CD14-positive monocyte (primary cell): ENCODE data around the gene DTL. TPM values are rescaled to one million over a fixed set of nuclear protein-coding genes. Genes with fewer than 3 reads are reported as not detected.

Experiments
- DNase-seq, 3 donors: peaks; one replicate each; pipeline ENCODE4 v3.0.0-alpha.2; 2011 to 2022
- H2AFZ ChIP-seq: 2 replicates; pipeline ENCODE4 v1.6.0; 2012; ENCODE audit warnings: mild to moderate bottlenecking, low read depth, low read length, inconsistent platforms; ENCODE audit not compliant: insufficient read depth, poor library complexity, severe bottlenecking
- H3K27ac ChIP-seq, 2 donors: 1 replicate in 1 of 2; 2 replicates in 1 of 2; pipeline ENCODE4 v1.5.1; 2012 to 2013; ENCODE audit warnings: low read length in 2 of 2, control low read depth in 1 of 2, inconsistent platforms in 1 of 2, low read depth in 1 of 2, mild to moderate bottlenecking in 1 of 2
- H3K27me3 ChIP-seq, 2 donors: one replicate each; pipeline versions ENCODE4 v1.6.0 to v1.6.1; 2011 to 2013; ENCODE audit warnings: low read length in 2 of 2; ENCODE audit not compliant: control insufficient read depth in 2 of 2, insufficient read depth in 2 of 2
- H3K36me3 ChIP-seq, 2 donors: replicated peaks in 1 of 2; 1 replicate in 1 of 2; 2 replicates in 1 of 2; pipeline versions ENCODE4 v1.5.1 to v1.6.1; 2012 to 2013; ENCODE audit warnings: low read length in 2 of 2, control low read depth in 1 of 2, inconsistent platforms in 1 of 2, mild to moderate bottlenecking in 1 of 2; ENCODE audit not compliant: insufficient read depth in 2 of 2, control insufficient read depth in 1 of 2
- H3K4me1 ChIP-seq, 2 donors: 1 replicate in 1 of 2; 2 replicates in 1 of 2; pipeline versions ENCODE4 v1.5.1 to v1.6.1; 2012 to 2013; ENCODE audit warnings: low read length in 2 of 2, control low read depth in 1 of 2, inconsistent platforms in 1 of 2, mild to moderate bottlenecking in 1 of 2, moderate library complexity in 1 of 2; ENCODE audit not compliant: insufficient read depth in 2 of 2, control insufficient read depth in 1 of 2
- H3K4me2 ChIP-seq: replicated peaks from 2 replicates; pipeline ENCODE3; 2012; ENCODE audit warnings: low read length, moderate library complexity, mild to moderate bottlenecking; ENCODE audit not compliant: poor library complexity, severe bottlenecking; ENCODE audit errors: extremely low read depth
- H3K4me3 ChIP-seq, 3 experiments: fragments of 200-600 bp in 1 of 3; sonication (generic) in 1 of 3; replicated peaks in 1 of 3; 1 replicate in 2 of 3; 2 replicates in 1 of 3; pipeline ENCODE4 v1.5.1; 2011 to 2013; ENCODE audit warnings: low read length in 3 of 3, mild to moderate bottlenecking in 3 of 3, control low read depth in 2 of 3, low read depth in 2 of 3, inconsistent platforms in 1 of 3, moderate library complexity in 1 of 3
- H3K79me2 ChIP-seq: 2 replicates; pipeline ENCODE4 v1.6.0; 2012; ENCODE audit warnings: mild to moderate bottlenecking, control low read depth, inconsistent platforms, low read length, moderate library complexity; ENCODE audit not compliant: insufficient read depth
- H3K9ac ChIP-seq: 2 replicates; pipeline ENCODE4 v1.6.0; 2017; ENCODE audit warnings: low read length, mild to moderate bottlenecking; ENCODE audit not compliant: insufficient read depth, poor library complexity, severe bottlenecking
- H3K9me3 ChIP-seq, 2 donors: replicated peaks in 1 of 2; 1 replicate in 1 of 2; 2 replicates in 1 of 2; pipeline versions ENCODE4 v1.5.1 to v1.6.1; 2012 to 2013; ENCODE audit warnings: low read length in 2 of 2, control low read depth in 1 of 2; ENCODE audit not compliant: control insufficient read depth in 1 of 2, insufficient read depth in 1 of 2
- H4K20me1 ChIP-seq: 2 replicates; pipeline ENCODE4 v1.6.0; 2012; ENCODE audit warnings: mild to moderate bottlenecking, low read length, control low read depth, moderate library complexity; ENCODE audit not compliant: insufficient read depth
- H3K27ac Mint-ChIP-seq, 7 donors: one replicate each; pipeline ENCODE4 v1.8.0; 2020; ENCODE audit warnings: mild to moderate bottlenecking in 7 of 7, mixed read lengths in 7 of 7, moderate library complexity in 6 of 7, inconsistent platforms in 2 of 7
- H3K27me3 Mint-ChIP-seq, 3 donors: one replicate each; pipeline ENCODE4 v1.8.0; 2021 to 2022; ENCODE audit warnings: low read depth in 3 of 3, mild to moderate bottlenecking in 3 of 3, mixed read lengths in 3 of 3, moderate library complexity in 3 of 3, inconsistent platforms in 1 of 3
- H3K36me3 Mint-ChIP-seq, 2 donors: one replicate each; pipeline ENCODE4 v1.8.0; 2020; ENCODE audit warnings: mixed read lengths in 2 of 2, inconsistent platforms in 1 of 2, mild to moderate bottlenecking in 1 of 2
- H3K4me1 Mint-ChIP-seq: one replicate; pipeline ENCODE4 v1.8.0; 2020; ENCODE audit warnings: mild to moderate bottlenecking, mixed read lengths
- H3K4me3 Mint-ChIP-seq, 2 donors: one replicate each; pipeline ENCODE4 v1.8.0; 2020; ENCODE audit warnings: mild to moderate bottlenecking in 2 of 2, mixed read lengths in 2 of 2, moderate library complexity in 1 of 2
- H3K9me3 Mint-ChIP-seq, 7 donors: one replicate each; pipeline ENCODE4 v1.8.0; 2020 to 2022; ENCODE audit warnings: mixed read lengths in 7 of 7, mild to moderate bottlenecking in 6 of 7, moderate library complexity in 6 of 7, inconsistent platforms in 2 of 7
- WGBS: methylation state at CpG from one replicate; pipeline ENCODE4 v1.1.5; 2013; ENCODE audit warnings: missing lambda C conversion rate; ENCODE audit not compliant: insufficient coverage; 5-methylcytosine and 5-hydroxymethylcytosine counted together
- intact Hi-C, 2 donors: fragments of 100-400 bp; cut with micrococcal nuclease; formaldehyde crosslinking; loops; one replicate each; pipeline versions ENCODE4 v1.15.0 to v1.15.1; 2023
- polyA plus RNA-seq, 3 donors: library from polyadenylated mRNA; depleted of rRNA in 1 of 3; unstranded in 2 of 3; stranded (reverse) in 1 of 3; fragments of 300-500 nt in 2 of 3; fragments of >200 nt in 1 of 3; fragmentation: Illumina TruSeq in 2 of 3; gene quantifications; 1 replicate in 2 of 3; 2 replicates in 1 of 3; pipeline ENCODE4 v1.2.3, GENCODE V29; 2012 to 2021
- TF ChIP-seq, protein P1 (sequence below): fragments of 200-600 bp; IDR thresholded peaks from one replicate; pipeline ENCODE4 v1.8.0; 2022; ENCODE audit warnings: antibody characterized with exemption, mild to moderate bottlenecking

DTL gene
- polyA plus RNA-seq, 3 donors, result not detected

- H3K9me3 ChIP-seq, result no peaks in the 10 kb centered on the region
- H3K79me2 ChIP-seq, result no peaks in the 10 kb centered on the region
- intact Hi-C loops, result no loop called here
- TF ChIP-seq, protein P1, sequence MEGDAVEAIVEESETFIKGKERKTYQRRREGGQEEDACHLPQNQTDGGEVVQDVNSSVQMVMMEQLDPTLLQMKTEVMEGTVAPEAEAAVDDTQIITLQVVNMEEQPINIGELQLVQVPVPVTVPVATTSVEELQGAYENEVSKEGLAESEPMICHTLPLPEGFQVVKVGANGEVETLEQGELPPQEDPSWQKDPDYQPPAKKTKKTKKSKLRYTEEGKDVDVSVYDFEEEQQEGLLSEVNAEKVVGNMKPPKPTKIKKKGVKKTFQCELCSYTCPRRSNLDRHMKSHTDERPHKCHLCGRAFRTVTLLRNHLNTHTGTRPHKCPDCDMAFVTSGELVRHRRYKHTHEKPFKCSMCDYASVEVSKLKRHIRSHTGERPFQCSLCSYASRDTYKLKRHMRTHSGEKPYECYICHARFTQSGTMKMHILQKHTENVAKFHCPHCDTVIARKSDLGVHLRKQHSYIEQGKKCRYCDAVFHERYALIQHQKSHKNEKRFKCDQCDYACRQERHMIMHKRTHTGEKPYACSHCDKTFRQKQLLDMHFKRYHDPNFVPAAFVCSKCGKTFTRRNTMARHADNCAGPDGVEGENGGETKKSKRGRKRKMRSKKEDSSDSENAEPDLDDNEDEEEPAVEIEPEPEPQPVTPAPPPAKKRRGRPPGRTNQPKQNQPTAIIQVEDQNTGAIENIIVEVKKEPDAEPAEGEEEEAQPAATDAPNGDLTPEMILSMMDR, result no peak
- no peak overlapping the region for H2AFZ ChIP-seq
- Mint-ChIP-seq H3K4me1 (no peaks in the 10 kb centered on the region), H3K27me3 (no peaks in the 10 kb centered on the region), H3K9me3 (peaks cover 0 to 1% (median 0%) of the 10 kb centered on the region in 7 donors), H3K36me3 (peaks cover 53 to 57% of the 10 kb centered on the region in 2 donors), H3K27ac (no peak overlapping the region), H3K4me3 (no peak overlapping the region)
- no peaks in the 10 kb centered on the region for H4K20me1 ChIP-seq
- DNase-seq, result no peak
- H3K4me1 ChIP-seq, result no peaks in the 10 kb centered on the region
- peaks cover 29 to 74% of the 10 kb centered on the region in 2 donors for H3K36me3 ChIP-seq
- no peaks in the 10 kb centered on the region for H3K27me3 ChIP-seq
- H3K27ac ChIP-seq, result no peak overlapping the region
- no peak overlapping the region for H3K4me3 ChIP-seq
- whole genome bisulfite sequencing, result 90% methylated on average over 2 of the region's 4 CpGs
- H3K4me2 ChIP-seq, result no peak overlapping the region
- no peak overlapping the region for H3K9ac ChIP-seq
These were observed 28.4 kb upstream of the DTL start for GRCh38 chr1:212007178-212007577.

DNA sequence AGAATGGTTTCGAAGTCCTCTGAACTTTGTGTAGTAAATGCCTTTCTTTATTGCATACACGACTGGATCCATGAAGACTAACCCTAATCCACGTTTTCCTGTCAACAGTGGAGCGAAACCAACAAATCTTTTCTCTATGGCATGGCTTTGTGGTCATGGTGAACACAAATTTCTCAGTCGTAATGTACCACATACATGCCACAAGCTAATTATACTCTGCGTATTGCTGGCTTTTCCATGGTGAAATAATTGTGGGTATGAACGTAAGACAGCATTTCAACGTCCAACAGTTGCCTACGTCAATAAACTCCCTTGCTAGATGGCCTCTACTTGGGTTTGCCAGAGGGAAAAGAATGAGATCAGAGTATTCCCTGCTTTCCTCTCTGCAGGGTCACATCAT lies 27.7 kb upstream of the DTL start:
- Mint-ChIP-seq H3K27ac (no peak overlapping the region), H3K27me3 (no peaks in the 10 kb centered on the region), H3K9me3 (no peaks in the 10 kb centered on the region), H3K4me1 (no peaks in the 10 kb centered on the region), H3K4me3 (no peak overlapping the region), H3K36me3 (peaks cover 47 to 52% of the 10 kb centered on the region in 2 donors)
- DNase-seq, result no peak
- intact Hi-C loops, result no loop called here
- H3K9me3 ChIP-seq, result no peaks in the 10 kb centered on the region
- H3K79me2 ChIP-seq, result no peaks in the 10 kb centered on the region
- TF ChIP-seq, protein P1, result no peak
- H3K27ac ChIP-seq, result no peak overlapping the region
- no peaks in the 10 kb centered on the region for H3K27me3 ChIP-seq
- H3K4me1 ChIP-seq, result no peaks in the 10 kb centered on the region
- peaks cover 29 to 68% of the 10 kb centered on the region in 2 donors for H3K36me3 ChIP-seq
- H3K9ac ChIP-seq, result no peak overlapping the region
- H3K4me2 ChIP-seq, result no peak overlapping the region
- H2AFZ ChIP-seq, result no peak overlapping the region
- H3K4me3 ChIP-seq, result no peak overlapping the region
- no peaks in the 10 kb centered on the region for H4K20me1 ChIP-seq
- WGBS, result no CpG with 5 or more reads among the region's 9 CpGs
